IMR-90 (cell line): ENCODE data around the gene ERCC1. TPM values are rescaled to one million over a fixed set of nuclear protein-coding genes. Genes with fewer than 3 reads are reported as not detected.

Experiments
- ATAC-seq: fragments of 200-7000 bp; cut with Tn5 transposase; 2 replicates; pipeline ENCODE4 v1.9.1; 2020; ENCODE audit warnings: low read depth, mild to moderate bottlenecking, moderate library complexity
- BruUV-seq: library from RNA; stranded (reverse); fragments of 400-500 nt; replicated peaks from 2 replicates; lab custom pipeline; 2021; lab: Mats Ljungman, UMichigan
- CTCF ChIA-PET: fragments of 300-600 bp; formaldehyde crosslinking; extraction: SDS; loops from one replicate; lab custom pipeline; 2021; ENCODE audit warnings: antibody characterized with exemption; lab: Yijun Ruan, JAX
- POLR2A ChIA-PET: fragments of 300-600 bp; sonication (Branson Sonifier 250); formaldehyde crosslinking; loops from one replicate; lab custom pipeline; 2022; ENCODE audit warnings: antibody characterized with exemption; ENCODE audit not compliant: unreplicated experiment; lab: Charles Lee
- DNase-seq: peaks from one replicate; pipeline ENCODE4 v3.0.0; 2013
- H2AFZ ChIP-seq: replicated peaks from 2 replicates; pipeline ENCODE3; 2013; ENCODE audit warnings: low read length, mild to moderate bottlenecking; ENCODE audit not compliant: poor library complexity
- H2AK5ac ChIP-seq: 2 replicates; pipeline ENCODE4 v1.6.1; 2013; ENCODE audit warnings: low read depth, low read length, inconsistent platforms
- H2AK9ac ChIP-seq: replicated peaks from 2 replicates; pipeline ENCODE3; 2013; ENCODE audit warnings: mild to moderate bottlenecking, low read depth, low read length, moderate library complexity; ENCODE audit not compliant: poor library complexity
- H2BK120ac ChIP-seq: 2 replicates; pipeline ENCODE4 v1.6.1; 2013; ENCODE audit warnings: low read depth, low read length, inconsistent platforms
- H2BK15ac ChIP-seq: 3 replicates; pipeline ENCODE4 v1.6.1; 2013; ENCODE audit warnings: low read depth, low read length, inconsistent platforms
- H2BK20ac ChIP-seq: 2 replicates; pipeline ENCODE4 v1.6.1; 2013; ENCODE audit warnings: low read depth, mild to moderate bottlenecking, inconsistent platforms, low read length, moderate library complexity
- H2BK5ac ChIP-seq: 2 replicates; pipeline ENCODE4 v1.6.1; 2013; ENCODE audit warnings: mild to moderate bottlenecking, low read depth, low read length, inconsistent platforms; ENCODE audit not compliant: poor library complexity, severe bottlenecking
- H3K14ac ChIP-seq: replicated peaks from 2 replicates; pipeline ENCODE4 v1.6.1; 2013; ENCODE audit warnings: low read depth, low read length, inconsistent platforms
- H3K18ac ChIP-seq: 2 replicates; pipeline ENCODE4 v1.6.1; 2013; ENCODE audit warnings: low read depth, low read length, control low read depth
- H3K23ac ChIP-seq: 2 replicates; pipeline ENCODE4 v1.6.1; 2013; ENCODE audit warnings: low read depth, low read length, inconsistent platforms
- H3K27ac ChIP-seq: 2 replicates; pipeline ENCODE4 v1.5.1; 2013; ENCODE audit warnings: mild to moderate bottlenecking, control low read depth, low read length; ENCODE audit not compliant: insufficient read depth
- H3K27me3 ChIP-seq: 2 replicates; pipeline ENCODE4 v1.6.1; 2013; ENCODE audit warnings: low read length; ENCODE audit not compliant: control insufficient read depth, insufficient read depth
- H3K36me3 ChIP-seq: 2 replicates; pipeline ENCODE4 v1.6.1; 2013; ENCODE audit warnings: low read length, mixed read lengths; ENCODE audit not compliant: control insufficient read depth, insufficient read depth
- H3K4ac ChIP-seq: 2 replicates; pipeline ENCODE4 v1.6.1; 2013; ENCODE audit warnings: low read depth, low read length, inconsistent platforms
- H3K4me1 ChIP-seq: 2 replicates; pipeline ENCODE4 v1.6.1; 2013; ENCODE audit warnings: low read length, mixed read lengths; ENCODE audit not compliant: control insufficient read depth, insufficient read depth
- H3K4me2 ChIP-seq: 2 replicates; pipeline ENCODE4 v1.6.1; 2013; ENCODE audit warnings: low read depth, mild to moderate bottlenecking, control low read depth, low read length, moderate library complexity
- H3K4me3 ChIP-seq: 2 replicates; pipeline ENCODE4 v1.5.1; 2013; ENCODE audit warnings: low read depth, mild to moderate bottlenecking, control low read depth, low read length, moderate library complexity; ENCODE audit not compliant: insufficient read depth
- H3K56ac ChIP-seq: 2 replicates; pipeline ENCODE4 v1.6.1; 2013; ENCODE audit warnings: low read length, inconsistent platforms; ENCODE audit not compliant: insufficient read depth; ENCODE audit errors: extremely low read depth
- H3K79me1 ChIP-seq, 2 experiments: 2 replicates each; pipeline ENCODE4 v1.6.1; 2013; ENCODE audit warnings: low read length in 2 of 2, inconsistent platforms in 1 of 2, low read depth in 1 of 2
- H3K9ac ChIP-seq: 2 replicates; pipeline ENCODE4 v1.6.1; 2013; ENCODE audit warnings: low read depth, low read length, control low read depth
- H3K9me1 ChIP-seq: 2 replicates; pipeline ENCODE4 v1.6.1; 2013; ENCODE audit warnings: low read length, inconsistent platforms; ENCODE audit not compliant: insufficient read depth
- H3K9me3 ChIP-seq: 2 replicates; pipeline ENCODE4 v1.6.1; 2013; ENCODE audit warnings: low read length; ENCODE audit not compliant: control insufficient read depth, insufficient read depth
- H4K20me1 ChIP-seq: 2 replicates; pipeline ENCODE4 v1.6.1; 2013; ENCODE audit warnings: low read length, inconsistent platforms; ENCODE audit not compliant: insufficient read depth
- H4K5ac ChIP-seq: 2 replicates; pipeline ENCODE4 v1.6.1; 2013; ENCODE audit warnings: mild to moderate bottlenecking, low read depth, low read length, control low read depth
- H4K8ac ChIP-seq, 2 experiments: 2 replicates each; pipeline ENCODE4 v1.6.1; 2013; ENCODE audit warnings: low read depth in 2 of 2, low read length in 2 of 2, control low read depth in 1 of 2, inconsistent platforms in 1 of 2
- H4K91ac ChIP-seq: 2 replicates; pipeline ENCODE4 v1.6.1; 2013; ENCODE audit warnings: low read depth, low read length, inconsistent platforms; ENCODE audit not compliant: insufficient read depth
- BHLHE40 ChIP-seq: fragments of 150-350 bp; IDR thresholded peaks from 2 replicates; pipeline ENCODE4 v1.6.1; 2016; ENCODE audit warnings: mild to moderate bottlenecking, low read depth, low read length
- ELK1 ChIP-seq: fragments of 150-350 bp; IDR thresholded peaks from 2 replicates; pipeline ENCODE4 v1.6.1; 2016; ENCODE audit warnings: low read depth, mild to moderate bottlenecking, low read length, moderate library complexity, borderline replicate concordance
- FOS ChIP-seq: fragments of 150-350 bp; IDR thresholded peaks from 2 replicates; pipeline ENCODE4 v1.6.1; 2016; ENCODE audit warnings: low read depth, low read length
- MAFK ChIP-seq: IDR thresholded peaks from 2 replicates; pipeline ENCODE4 v1.6.1; 2012; ENCODE audit warnings: low read depth, low read length, improper control_type of control experiment
- MAZ ChIP-seq: IDR thresholded peaks from 2 replicates; pipeline ENCODE4 v1.6.1; 2012; ENCODE audit warnings: low read depth, mild to moderate bottlenecking, low read length, improper control_type of control experiment, moderate library complexity, borderline replicate concordance
- MXI1 ChIP-seq: IDR thresholded peaks from 2 replicates; pipeline ENCODE4 v1.6.1; 2012; ENCODE audit warnings: low read depth, mild to moderate bottlenecking, low read length, moderate library complexity, borderline replicate concordance
- NFE2L2 ChIP-seq: fragments of 150-350 bp; IDR thresholded peaks from 2 replicates; pipeline ENCODE4 v1.6.1; 2016; ENCODE audit warnings: low read depth, mild to moderate bottlenecking, low read length
- SMC3 ChIP-seq: fragments of 150-350 bp; IDR thresholded peaks from 2 replicates; pipeline ENCODE4 v1.6.1; 2016; ENCODE audit warnings: low read depth, mild to moderate bottlenecking, antibody characterized with exemption, low read length, moderate library complexity
- WGBS, 2 experiments: methylation state at CpG; one replicate each; pipeline versions ENCODE4 v1.1.5 to v1.1.7; 2013; ENCODE audit warnings: missing lambda C conversion rate in 2 of 2; ENCODE audit not compliant: insufficient read length in 1 of 2; ENCODE audit errors: extremely low coverage in 2 of 2; 5-methylcytosine and 5-hydroxymethylcytosine counted together
- dilution Hi-C: fragments of 300-500 bp; cut with HindIII; formaldehyde crosslinking; loops from one replicate; pipeline ENCODE4 v1.14.3; 2018; ENCODE audit warnings: low sequenced_read_pairs; ENCODE audit not compliant: unreplicated experiment
- in situ Hi-C: fragments of 300-500 bp; cut with MboI; formaldehyde crosslinking; loops from 3 replicates; pipeline ENCODE4 v1.14.3; 2019; ENCODE audit warnings: low sequenced_read_pairs, inconsistent platforms, mixed read lengths
- intact Hi-C: fragments of 100-400 bp; cut with micrococcal nuclease; formaldehyde crosslinking; loops from 2 replicates; pipeline ENCODE4 v1.10.0; 2022
- polyA plus RNA-seq, 3 experiments: library from polyadenylated mRNA; depleted of rRNA; stranded (reverse); fragments of >200 nt; gene quantifications; 2 replicates each; pipeline ENCODE4 v1.2.3, GENCODE V29; 2012; ENCODE audit warnings: low replicate concordance in 1 of 3
- total RNA-seq: library from RNA; depleted of rRNA; stranded (reverse); fragments of >200 nt; gene quantifications from 2 replicates; pipeline ENCODE4 v1.2.3, GENCODE V29; 2012

Gene ERCC1
- total and polyA plus RNA-seq, 2 of the 4 experiments (the other 2 are of a cell fraction): 84.2 to 132 TPM

DNA sequence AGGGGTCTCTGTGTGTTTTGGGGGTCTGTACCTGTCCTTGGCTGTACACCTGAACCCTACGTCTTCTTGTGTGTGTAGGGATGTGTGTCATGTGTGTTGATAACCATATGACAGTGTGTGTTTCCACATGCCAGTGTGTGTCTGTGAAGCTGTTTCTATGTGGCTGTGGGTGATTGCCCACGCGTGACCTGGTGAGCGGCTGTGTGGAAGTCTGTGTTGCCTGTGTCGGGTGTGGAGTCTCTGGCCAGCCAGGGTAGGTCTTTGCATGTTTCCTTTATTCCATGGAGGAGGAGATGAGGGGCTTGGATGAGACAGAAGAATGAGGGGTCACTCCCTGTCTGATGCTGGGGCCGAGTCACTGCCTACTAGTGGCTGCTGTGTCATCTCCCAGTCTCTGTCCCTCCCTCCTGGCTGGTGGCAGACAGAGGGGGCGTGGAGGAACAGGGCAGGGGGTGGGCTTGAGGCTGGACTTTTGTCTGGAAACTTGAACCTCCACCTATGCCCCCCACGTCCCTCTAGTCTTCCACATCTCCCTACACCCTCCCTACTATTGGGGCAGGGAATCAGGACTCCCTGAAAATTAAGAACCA lies 41.2 kb upstream of the ERCC1 start:
- Histone ChIP-seq H4K20me1 (peaks cover 15% of the 10 kb centered on the region; the same call in 1 of the 2 replicates), H3K9me3 (no peaks in the 10 kb centered on the region), H3K23ac (no peak overlapping the region), H3K4me1 (peaks cover 4% of the 10 kb centered on the region), H3K27ac (no peak overlapping the region), H3K27me3 (no peaks in the 10 kb centered on the region), H2BK120ac (no peak overlapping the region), H2AFZ (no peak overlapping the region), H4K8ac (no peak overlapping the region), H3K4me3 (no peak overlapping the region), H3K4me2 (no peak overlapping the region), H3K9me1 (no peaks in the 10 kb centered on the region; the same call in 1 of the 2 replicates), H3K4ac (no peak overlapping the region), H3K9ac (no peak overlapping the region), H2BK15ac (no peak overlapping the region), H3K36me3 (no peaks in the 10 kb centered on the region), H2BK20ac (no peak overlapping the region), H3K18ac (no peak overlapping the region), H3K14ac (no peak overlapping the region), H3K56ac (no peak overlapping the region), H2AK9ac (no peak overlapping the region), H2AK5ac (peak overlapping the region; percentile 67; the same call in 1 of the 2 replicates), H4K5ac (no peak overlapping the region), H3K79me1 (peaks cover 0 to 10% of the 10 kb centered on the region in 2 experiments; a peak in 2 of 4 replicates), H4K91ac (no peak overlapping the region), H2BK5ac (no peak overlapping the region)
- no TSS peak for BruUV-seq
- in situ Hi-C loops (no loop called here), dilution Hi-C loops (no loop called here), intact Hi-C loops (no loop called here)
- ChIA-PET CTCF (interaction anchor here (1.4 kb wide), 1 partner anchor 14 kb away, joined by 3 read pairs; no protein-coding TSS in a partner anchor), POLR2A (no interaction called here)
- ATAC-seq (no peak), DNase-seq (no peak)
- 90% methylated on average over 4 of the region's 8 CpGs; no CpG with 5 or more reads in 1 of the 2 experiments for WGBS, 2 experiments
- no peak for TF ChIP-seq MXI1
- no peak for TF ChIP-seq BHLHE40
- TF ChIP-seq MAFK: no peak
- no peak for TF ChIP-seq FOS
- no peak for TF ChIP-seq ELK1
- TF ChIP-seq MAZ: no peak
- no peak for TF ChIP-seq NFE2L2
- TF ChIP-seq SMC3: no peak
